NCI-H1694 treated with DMSO at 0.1 percent for 48 hours (cell line): ENCODE measurements around the gene LRP6.

ENCODE experiments used
- DNase-seq: peaks from one replicate; lab custom pipeline; 2025; lab: John Stamatoyannopoulos, UW

Gene LRP6

GRCh38 chr12:12070674-12071656, 195.9 kb downstream of the LRP6 start, which contains the start of gene BCL2L14:
TSS of gene BCL2L14 (plus strand) at chr12:12070939. CDS start at chr12:12079306, 8,367 bp downstream.
- DNase-seq, result no peak

DNA sequence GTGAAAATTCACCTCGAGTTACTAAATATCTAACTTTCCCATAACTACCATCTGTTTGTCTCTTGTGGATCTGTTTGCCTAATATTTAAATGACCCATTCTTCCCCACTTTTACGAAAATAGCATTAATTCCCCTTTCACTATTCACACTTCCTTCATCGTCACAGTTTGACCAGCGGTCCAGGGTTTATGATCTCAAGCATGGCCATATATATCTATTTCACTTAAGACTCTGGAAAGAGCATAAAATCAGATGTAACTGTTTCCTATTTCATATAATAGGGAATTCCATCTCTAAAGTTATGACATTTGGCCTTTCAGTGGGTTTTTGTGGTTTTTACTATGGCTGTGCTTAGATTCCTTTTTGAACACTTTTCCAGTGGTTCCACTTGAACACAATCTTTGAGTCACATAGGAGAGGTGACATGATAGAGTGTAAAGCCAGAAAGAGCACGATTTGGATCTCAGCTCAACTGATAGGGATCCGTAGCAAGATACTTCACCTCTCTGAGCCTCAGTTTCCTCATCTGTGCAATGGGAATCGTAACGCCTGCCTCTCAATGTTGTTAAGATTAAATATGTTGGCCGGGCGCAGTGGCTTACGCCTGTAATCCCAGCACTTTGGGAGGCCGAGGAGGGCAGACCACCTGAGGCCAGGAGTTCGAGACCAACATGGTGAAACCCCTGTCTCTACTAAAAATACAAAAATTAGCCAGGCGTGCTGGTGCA, 196.9 kb downstream of the LRP6 start:
- DNase-seq, result no peak

- no peak for DNase-seq
Observed at GRCh38 chr12:12068751-12069150, 198.1 kb downstream of the LRP6 start.
